ENCODE results near the gene IFI6. TPM values are rescaled to one million over a fixed set of nuclear protein-coding genes. Genes with fewer than 3 reads are reported as not detected.
"Not testable (repeated sequence)": the region's sequence is repeated elsewhere in the genome, so short reads cannot be mapped to it uniquely, and the experiment has no call there.

The IFI6 gene
- total and polyA plus RNA-seq, 3 donors from 2014 or later: 88.9 to 288 (median 120) TPM

DNA sequence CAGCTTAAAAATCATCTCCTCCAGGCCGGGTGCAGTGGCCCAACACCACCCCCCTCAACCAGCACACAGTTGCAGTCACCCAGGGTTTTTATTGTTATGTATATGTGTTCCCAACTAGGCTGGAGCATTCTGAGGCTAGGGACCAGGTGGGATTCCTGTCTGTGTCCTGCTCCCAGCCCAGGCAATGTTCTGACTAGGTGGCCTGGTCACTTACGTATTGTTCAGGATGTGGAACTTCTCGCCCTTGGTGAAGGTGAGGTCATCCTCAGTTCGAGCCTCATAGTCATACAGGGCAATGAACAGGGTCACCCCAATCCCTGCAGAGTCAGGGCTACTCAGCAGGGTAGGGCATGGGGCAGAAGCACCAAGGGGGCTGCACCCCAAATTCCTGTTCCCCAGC, 49.2 kb downstream of the IFI6 start:
- intact Hi-C loops (cut with DNase I; ENCODE audit: low total_unique reads): no loop called here
- no peak for DNase-seq
- no peaks in the 10 kb centered on the region for H3K27me3 ChIP-seq
- 80 to 92% methylated on average over 4 of the region's 4 CpGs for WGBS, 2 donors
- H3K36me3 ChIP-seq (ENCODE audit: low read depth, missing control alignments): no peaks in the 10 kb centered on the region
- TF ChIP-seq, protein P1, sequence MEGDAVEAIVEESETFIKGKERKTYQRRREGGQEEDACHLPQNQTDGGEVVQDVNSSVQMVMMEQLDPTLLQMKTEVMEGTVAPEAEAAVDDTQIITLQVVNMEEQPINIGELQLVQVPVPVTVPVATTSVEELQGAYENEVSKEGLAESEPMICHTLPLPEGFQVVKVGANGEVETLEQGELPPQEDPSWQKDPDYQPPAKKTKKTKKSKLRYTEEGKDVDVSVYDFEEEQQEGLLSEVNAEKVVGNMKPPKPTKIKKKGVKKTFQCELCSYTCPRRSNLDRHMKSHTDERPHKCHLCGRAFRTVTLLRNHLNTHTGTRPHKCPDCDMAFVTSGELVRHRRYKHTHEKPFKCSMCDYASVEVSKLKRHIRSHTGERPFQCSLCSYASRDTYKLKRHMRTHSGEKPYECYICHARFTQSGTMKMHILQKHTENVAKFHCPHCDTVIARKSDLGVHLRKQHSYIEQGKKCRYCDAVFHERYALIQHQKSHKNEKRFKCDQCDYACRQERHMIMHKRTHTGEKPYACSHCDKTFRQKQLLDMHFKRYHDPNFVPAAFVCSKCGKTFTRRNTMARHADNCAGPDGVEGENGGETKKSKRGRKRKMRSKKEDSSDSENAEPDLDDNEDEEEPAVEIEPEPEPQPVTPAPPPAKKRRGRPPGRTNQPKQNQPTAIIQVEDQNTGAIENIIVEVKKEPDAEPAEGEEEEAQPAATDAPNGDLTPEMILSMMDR (IDR thresholded peaks at IDR 0.05): no peak
- no peak for TF ChIP-seq POLR2A (IDR thresholded peaks at IDR 0.05)
- H3K4me3 ChIP-seq: no peak overlapping the region
- no peak overlapping the region for H3K27ac ChIP-seq
- peaks cover 6% of the 10 kb centered on the region for H3K4me1 ChIP-seq
- no peaks in the 10 kb centered on the region for H3K9me3 ChIP-seq

DNA sequence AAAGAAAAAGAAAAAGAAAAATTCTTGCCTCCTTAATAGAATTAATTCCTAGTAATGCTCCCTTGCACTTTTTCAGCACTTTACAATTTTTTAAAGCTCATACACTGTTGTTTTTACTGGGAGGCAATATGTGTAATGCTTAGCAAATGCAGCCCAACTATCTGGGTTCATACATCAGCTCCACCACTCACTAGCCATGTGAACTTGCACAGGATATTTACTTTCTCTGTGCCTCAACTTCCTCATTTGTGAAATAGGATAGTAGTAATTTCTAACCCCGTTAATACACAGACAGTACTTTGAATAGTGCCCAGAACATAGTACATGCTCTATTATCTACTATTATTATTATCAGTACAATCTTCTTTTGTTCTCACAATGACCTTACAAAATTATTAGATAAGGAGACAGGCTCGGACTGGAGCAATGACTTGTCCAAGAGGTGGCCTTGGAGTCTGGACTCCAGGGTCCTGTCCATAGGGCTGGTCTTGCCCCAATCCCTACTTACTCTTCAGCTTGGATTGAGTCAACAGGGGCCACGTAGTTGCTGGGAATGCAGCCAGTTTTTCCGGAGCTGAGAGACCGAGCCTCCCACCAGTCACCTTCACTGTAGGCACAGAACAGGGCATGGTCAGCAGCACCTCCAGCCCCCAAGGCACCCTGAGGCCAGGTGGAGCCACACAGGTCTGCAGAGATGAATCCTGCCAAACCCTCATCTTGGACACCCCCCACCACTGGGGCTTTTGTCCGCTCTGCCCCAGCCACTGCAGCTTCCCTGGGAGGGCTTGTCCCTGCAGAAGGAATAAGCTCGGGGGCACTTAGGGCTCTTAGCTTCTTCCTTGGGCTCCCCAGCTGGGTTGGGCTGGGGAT, 50.7 kb downstream of the IFI6 start:
- no peaks in the 10 kb centered on the region for H3K36me3 ChIP-seq (ENCODE audit: low read depth, missing control alignments)
- intact Hi-C loops (cut with DNase I; ENCODE audit: low total_unique reads): no loop called here
- no peak overlapping the region for H3K27ac ChIP-seq
- peak; percentile 72 for DNase-seq
- H3K27me3 ChIP-seq: no peaks in the 10 kb centered on the region
- H3K4me1 ChIP-seq: peaks cover 6% of the 10 kb centered on the region
- WGBS, 2 donors: 53 to 64% methylated on average over 4 to 7 of the region's 7 CpGs
- H3K9me3 ChIP-seq: no peaks in the 10 kb centered on the region
- TF ChIP-seq POLR2A (IDR thresholded peaks at IDR 0.05): no peak
- TF ChIP-seq, protein P1 (IDR thresholded peaks at IDR 0.05): no peak
- H3K4me3 ChIP-seq: no peak overlapping the region

DNA sequence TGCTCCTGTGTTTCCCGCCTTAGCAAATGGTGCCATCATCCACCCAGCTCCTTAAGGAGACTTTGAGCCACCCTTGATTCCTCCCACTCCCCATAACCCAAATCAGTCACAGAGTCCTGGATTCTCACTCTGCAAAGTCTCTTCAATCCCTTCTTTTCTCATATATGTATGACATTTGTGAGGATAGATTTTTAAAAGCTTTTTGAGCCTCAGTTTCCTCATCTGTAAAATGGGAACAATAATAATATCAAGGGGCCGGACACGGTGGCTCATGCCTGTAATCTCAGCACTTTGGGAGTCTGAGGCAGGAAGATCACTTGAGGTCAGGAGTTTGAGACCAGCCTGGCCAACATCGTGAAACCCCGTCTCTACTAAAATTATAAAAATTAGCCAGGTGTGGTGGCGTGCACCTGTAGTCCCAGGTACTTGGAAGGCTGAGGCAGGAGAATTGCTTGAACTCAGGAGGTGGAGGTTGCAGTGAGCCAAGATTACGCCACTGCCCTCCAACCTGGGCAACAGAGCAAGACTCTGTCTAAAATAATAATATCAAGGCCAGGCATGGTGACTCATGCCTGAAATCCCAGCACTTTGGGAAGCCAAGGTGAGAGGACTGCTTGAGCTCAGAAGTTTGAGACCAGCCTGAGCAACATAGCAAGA, 52.1 kb downstream of the IFI6 start:
- intact Hi-C loops (cut with DNase I; ENCODE audit: low total_unique reads): loop anchor here (10.0 kb wide), 1 partner anchor 45 kb away; no protein-coding TSS in a partner anchor
- not testable (repeated sequence) for H3K27ac ChIP-seq; DNase-seq; H3K36me3 ChIP-seq (ENCODE audit: low read depth, missing control alignments); H3K9me3 ChIP-seq; H3K27me3 ChIP-seq; H3K4me3 ChIP-seq; H3K4me1 ChIP-seq
- 93 to 95% methylated on average over 7 of the region's 7 CpGs for WGBS, 2 donors

DNA sequence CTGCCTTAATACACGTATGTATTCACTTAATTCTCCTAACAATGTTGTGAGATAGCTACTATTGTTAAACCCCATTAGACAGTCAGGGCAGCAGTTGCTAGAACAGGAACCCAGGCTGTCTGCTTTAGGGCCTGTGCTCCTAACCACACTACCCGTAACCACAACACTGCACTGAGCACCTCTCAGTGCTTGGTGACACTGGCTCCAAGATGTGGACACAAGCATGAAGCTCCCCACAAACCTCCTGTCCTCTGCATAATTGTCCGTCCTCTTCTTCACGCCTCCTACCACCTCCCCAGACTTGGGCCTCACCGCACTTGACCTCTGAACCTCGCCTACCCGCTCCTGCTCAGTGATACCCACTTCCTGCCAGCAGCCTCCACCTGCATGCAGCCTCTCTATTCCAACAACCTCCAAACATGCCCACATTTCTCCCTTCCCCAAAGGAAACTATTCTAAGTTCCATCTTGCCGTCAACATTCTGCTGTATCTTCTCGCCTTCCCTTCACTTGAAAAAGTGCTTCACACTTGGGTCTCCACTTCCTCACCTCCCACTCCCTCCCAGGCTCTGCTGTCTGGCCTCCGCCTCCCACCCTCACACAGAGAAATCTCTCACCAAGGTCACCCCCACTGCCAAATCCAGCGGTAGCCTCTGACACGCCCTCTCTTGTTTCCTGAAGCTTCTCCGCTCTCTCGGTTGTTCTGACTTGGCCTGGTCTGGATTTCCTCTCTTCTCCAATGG, 53.5 kb downstream of the IFI6 start:
- intact Hi-C loops (cut with DNase I; ENCODE audit: low total_unique reads): loop anchor here (10.0 kb wide), 1 partner anchor 46 kb away; no protein-coding TSS in a partner anchor
- Histone ChIP-seq H3K27ac (no peak overlapping the region), H3K9me3 (no peaks in the 10 kb centered on the region), H3K27me3 (no peaks in the 10 kb centered on the region), H3K4me3 (no peak overlapping the region), H3K36me3 (ENCODE audit: low read depth, missing control alignments) (no peaks in the 10 kb centered on the region), H3K4me1 (peaks cover 6% of the 10 kb centered on the region)
- no peak for DNase-seq
- WGBS, 2 donors: 65 to 78% methylated on average over 14 of the region's 14 CpGs
- TF ChIP-seq, protein P1 (IDR thresholded peaks at IDR 0.05): no peak
- no peak for TF ChIP-seq POLR2A (IDR thresholded peaks at IDR 0.05)

- no peak for TF ChIP-seq POLR2A (IDR thresholded peaks at IDR 0.05)
- TF ChIP-seq, protein P1 (IDR thresholded peaks at IDR 0.05): no peak
- DNase-seq: no peak
- Histone ChIP-seq H3K4me3 (no peak overlapping the region), H3K36me3 (ENCODE audit: low read depth, missing control alignments) (no peaks in the 10 kb centered on the region), H3K27me3 (no peaks in the 10 kb centered on the region), H3K9me3 (no peaks in the 10 kb centered on the region), H3K4me1 (peaks cover 6% of the 10 kb centered on the region), H3K27ac (no peak overlapping the region)
- intact Hi-C loops (cut with DNase I; ENCODE audit: low total_unique reads): loop anchor here (10.0 kb wide), 1 partner anchor 47 kb away; no protein-coding TSS in a partner anchor
- WGBS, 2 donors: 88 to 89% methylated on average over 2 of the region's 2 CpGs
These were observed 54.6 kb downstream of the IFI6 start for GRCh38 chr1:27617420-27617819.

Measured in testis (tissue), 3 donors.